SU-DHL-6 (cell line): ENCODE results near the gene BLMH.
"Not testable (repeated sequence)": the region's sequence is repeated elsewhere in the genome, so short reads cannot be mapped to it uniquely, and the experiment has no call there.

ENCODE experiments used
- H2AFZ ChIP-seq: fragments of 200-600 bp; sonication (generic); 2 replicates; pipeline ENCODE4 v1.6.1; 2014; ENCODE audit warnings: low read depth, mild to moderate bottlenecking, moderate library complexity, mixed read lengths, antibody characterized with exemption, low read length; ENCODE audit not compliant: severe bottlenecking
- H3F3A ChIP-seq: fragments of 200-600 bp; shearing (Covaris generic); 2 replicates; pipeline ENCODE4 v1.6.0; 2016; ENCODE audit warnings: antibody characterized with exemption, mild to moderate bottlenecking; ENCODE audit not compliant: insufficient read depth
- H3K27ac ChIP-seq: fragments of 200-600 bp; sonication (generic); 2 replicates; pipeline ENCODE4 v1.5.1; 2016; ENCODE audit warnings: low read depth, mild to moderate bottlenecking, low read length, moderate library complexity, mixed read lengths
- H3K27me3 ChIP-seq: fragments of 200-600 bp; sonication (generic), shearing (Covaris generic); 2 replicates; pipeline ENCODE4 v1.6.0; 2014; ENCODE audit warnings: mild to moderate bottlenecking, low read length
- H3K36me3 ChIP-seq: fragments of 200-600 bp; sonication (generic); 2 replicates; pipeline ENCODE4 v1.6.1; 2014; ENCODE audit warnings: mild to moderate bottlenecking, low read length, mixed read lengths
- H3K4me2 ChIP-seq: fragments of 300-600, 200-600 bp; shearing (Covaris generic), sonication (generic); 2 replicates; pipeline ENCODE4 v1.6.0; 2014; ENCODE audit warnings: low read length, low read depth, mild to moderate bottlenecking; ENCODE audit not compliant: poor library complexity, severe bottlenecking
- H3K4me3 ChIP-seq: fragments of 200-600 bp; sonication (generic); 2 replicates; pipeline ENCODE4 v1.5.1; 2014; ENCODE audit warnings: antibody characterized with exemption, low read length, mild to moderate bottlenecking, mixed read lengths; ENCODE audit not compliant: insufficient read depth, poor library complexity, severe bottlenecking
- H3K79me2 ChIP-seq: fragments of 200-600 bp; sonication (generic); 2 replicates; pipeline ENCODE4 v1.6.1; 2014; ENCODE audit warnings: mild to moderate bottlenecking, low read length, moderate library complexity; ENCODE audit not compliant: insufficient read depth
- H3K9ac ChIP-seq: fragments of 200-600 bp; sonication (generic); 2 replicates; pipeline ENCODE4 v1.7.0; 2014; ENCODE audit warnings: mild to moderate bottlenecking, low read length
- H3K9me2 ChIP-seq: fragments of 200-600 bp; sonication (generic); replicated peaks from 2 replicates; pipeline ENCODE4 v1.6.1; 2014; ENCODE audit warnings: low read length; ENCODE audit not compliant: insufficient read depth
- H3K9me3 ChIP-seq: fragments of 200-600 bp; sonication (generic); 2 replicates; pipeline ENCODE4 v1.6.1; 2014; ENCODE audit warnings: low read length, mixed read lengths; ENCODE audit not compliant: insufficient read depth
- H4K20me1 ChIP-seq: fragments of 200-600 bp; sonication (generic); 2 replicates; pipeline ENCODE4 v1.6.1; 2014; ENCODE audit warnings: low read depth, mild to moderate bottlenecking, antibody characterized with exemption, low read length, moderate library complexity, mixed read lengths
- CTCF ChIP-seq: fragments of 200-600 bp; sonication (generic); IDR thresholded peaks from one replicate; pipeline ENCODE4 v1.5.1; 2017; ENCODE audit warnings: antibody characterized with exemption, mild to moderate bottlenecking, low read length, moderate library complexity; ENCODE audit not compliant: insufficient read depth, poor library complexity, severe bottlenecking
- EZH2phosphoT487 ChIP-seq: fragments of 200-600 bp; sonication (generic), shearing (Covaris generic); conservative IDR thresholded peaks from 2 replicates; pipeline ENCODE4 v1.6.1; 2018; ENCODE audit warnings: mild to moderate bottlenecking, antibody characterized with exemption, low read length, moderate library complexity, mixed read lengths

BLMH gene

GRCh38 chr17:30207655-30208054 is 84.1 kb downstream of the BLMH start:
- no peaks in the 10 kb centered on the region for H3F3A ChIP-seq

GRCh38 chr17:30203471-30203981 is 88.2 kb downstream of the BLMH start:
- Histone ChIP-seq H3K9me2 (no peaks in the 10 kb centered on the region), H3K4me2 (no peak overlapping the region), H3K79me2 (no peaks in the 10 kb centered on the region), H3F3A (no peaks in the 10 kb centered on the region), H2AFZ (no peak overlapping the region), H3K9me3 (no peaks in the 10 kb centered on the region), H3K4me3 (no peak overlapping the region), H3K27me3 (no peaks in the 10 kb centered on the region), H4K20me1 (no peaks in the 10 kb centered on the region), H3K36me3 (no peaks in the 10 kb centered on the region), H3K27ac (no peak overlapping the region), H3K9ac (no peak overlapping the region)
- no peak for TF ChIP-seq EZH2phosphoT487
- TF ChIP-seq CTCF: no peak

More at GRCh38 chr17:30207655-30208054, 84.1 kb downstream of the BLMH start:
- Histone ChIP-seq H3K79me2 (no peaks in the 10 kb centered on the region), H3K27ac (no peak overlapping the region), H3K9ac (no peak overlapping the region), H2AFZ (no peak overlapping the region), H3K9me3 (no peaks in the 10 kb centered on the region), H3K4me3 (no peak overlapping the region), H4K20me1 (no peaks in the 10 kb centered on the region), H3K36me3 (no peaks in the 10 kb centered on the region), H3K27me3 (no peaks in the 10 kb centered on the region), H3K4me2 (no peak overlapping the region), H3K9me2 (no peaks in the 10 kb centered on the region)
- TF ChIP-seq EZH2phosphoT487 (no peak), CTCF (no peak)

- not testable (repeated sequence) for H3K27ac ChIP-seq, H3K9me2 ChIP-seq, H3K9me3 ChIP-seq, H2AFZ ChIP-seq, H4K20me1 ChIP-seq, H3K9ac ChIP-seq, H3F3A ChIP-seq, H3K79me2 ChIP-seq, H3K27me3 ChIP-seq, H3K4me3 ChIP-seq, H3K36me3 ChIP-seq, H3K4me2 ChIP-seq
Measured at GRCh38 chr17:30200656-30201055, 91.1 kb downstream of the BLMH start.

GRCh38 chr17:30200106-30200505 is 91.6 kb downstream of the BLMH start:
- Histone ChIP-seq H3K36me3 (no peaks in the 10 kb centered on the region), H3K79me2 (no peaks in the 10 kb centered on the region), H3K27ac (no peak overlapping the region), H3K9ac (no peak overlapping the region), H2AFZ (no peak overlapping the region), H4K20me1 (no peaks in the 10 kb centered on the region), H3K9me2 (no peaks in the 10 kb centered on the region), H3K27me3 (no peaks in the 10 kb centered on the region), H3K4me2 (no peak overlapping the region), H3K9me3 (no peaks in the 10 kb centered on the region), H3F3A (no peaks in the 10 kb centered on the region), H3K4me3 (no peak overlapping the region)
- TF ChIP-seq CTCF: no peak
- TF ChIP-seq EZH2phosphoT487: no peak
